Duodenal mucosa (tissue), 2 donors: ENCODE data around the gene KCNB1.

ENCODE experiments used
- H3K27ac ChIP-seq: one replicate; pipeline ENCODE4 v1.7.0; 2013; ENCODE audit warnings: low read depth, low read length
- H3K27me3 ChIP-seq, 2 donors: one replicate each; pipeline ENCODE4 v1.7.0; 2013; ENCODE audit warnings: low read length in 2 of 2, control low read depth in 1 of 2; ENCODE audit not compliant: insufficient read depth in 2 of 2, control insufficient read depth in 1 of 2
- H3K36me3 ChIP-seq, 2 donors: one replicate each; pipeline ENCODE4 v1.7.0; 2013; ENCODE audit warnings: low read length in 2 of 2, control low read depth in 1 of 2; ENCODE audit not compliant: insufficient read depth in 2 of 2, control insufficient read depth in 1 of 2
- H3K4me1 ChIP-seq, 2 donors: one replicate each; pipeline ENCODE4 v1.7.0; 2013; ENCODE audit warnings: low read length in 2 of 2, control low read depth in 1 of 2; ENCODE audit not compliant: insufficient read depth in 2 of 2, control insufficient read depth in 1 of 2
- H3K4me3 ChIP-seq, 2 donors: one replicate each; pipeline ENCODE4 v1.7.0; 2013; ENCODE audit warnings: low read length in 2 of 2, low read depth in 1 of 2
- H3K9ac ChIP-seq, 2 donors: one replicate each; pipeline ENCODE4 v1.7.0; 2013; ENCODE audit warnings: low read length in 2 of 2, low read depth in 1 of 2
- H3K9me3 ChIP-seq, 2 donors: one replicate each; pipeline ENCODE4 v1.7.0; 2013; ENCODE audit warnings: low read length in 2 of 2, control low read depth in 1 of 2; ENCODE audit not compliant: control insufficient read depth in 1 of 2

KCNB1 gene

GRCh38 chr20:49483696-49484123 is 1.2 kb upstream of the KCNB1 start:
- Histone ChIP-seq H3K4me3 (no peak overlapping the region), H3K9me3 (no peaks in the 10 kb centered on the region), H3K9ac (no peak overlapping the region), H3K27ac (no peak overlapping the region), H3K36me3 (no peaks in the 10 kb centered on the region), H3K4me1 (peaks cover 0 to 4% of the 10 kb centered on the region in 2 donors), H3K27me3 (peaks cover 22 to 25% of the 10 kb centered on the region in 2 donors)

- H3K9ac ChIP-seq: no peak overlapping the region
Observed at GRCh38 chr20:49483018-49483695, 689 bp upstream of the KCNB1 start.

GRCh38 chr20:49482173-49482572 is 295 bp downstream of the KCNB1 start:
- H3K9ac ChIP-seq: no peak overlapping the region
- no peak overlapping the region for H3K27ac ChIP-seq
- H3K27me3 ChIP-seq: peaks cover 17 to 28% of the 10 kb centered on the region in 2 donors
- H3K9me3 ChIP-seq: no peaks in the 10 kb centered on the region
- peaks cover 0 to 4% of the 10 kb centered on the region in 2 donors for H3K4me1 ChIP-seq
- no peak overlapping the region for H3K4me3 ChIP-seq
- H3K36me3 ChIP-seq: no peaks in the 10 kb centered on the region

More at GRCh38 chr20:49483018-49483695, 689 bp upstream of the KCNB1 start:
- Histone ChIP-seq H3K4me1 (peaks cover 0 to 4% of the 10 kb centered on the region in 2 donors), H3K27me3 (peaks cover 22 to 25% of the 10 kb centered on the region in 2 donors), H3K27ac (no peak overlapping the region), H3K36me3 (no peaks in the 10 kb centered on the region), H3K4me3 (no peak overlapping the region), H3K9me3 (no peaks in the 10 kb centered on the region)

- Histone ChIP-seq H3K9ac (no peak overlapping the region), H3K36me3 (no peaks in the 10 kb centered on the region), H3K27ac (no peak overlapping the region), H3K9me3 (no peaks in the 10 kb centered on the region), H3K4me1 (peaks cover 0 to 4% of the 10 kb centered on the region in 2 donors), H3K27me3 (peaks cover 13 to 27% of the 10 kb centered on the region in 2 donors), H3K4me3 (no peak overlapping the region)
Observed at GRCh38 chr20:49481116-49481515, 1.4 kb downstream of the KCNB1 start.

GRCh38 chr20:49480236-49480635 is 2.2 kb downstream of the KCNB1 start:
- H3K9ac ChIP-seq: no peak overlapping the region
- H3K4me3 ChIP-seq: no peak overlapping the region
- no peaks in the 10 kb centered on the region for H3K36me3 ChIP-seq
- no peak overlapping the region for H3K27ac ChIP-seq
- H3K4me1 ChIP-seq: peaks cover 0 to 4% of the 10 kb centered on the region in 2 donors
- peaks cover 10 to 21% of the 10 kb centered on the region in 2 donors for H3K27me3 ChIP-seq
- no peaks in the 10 kb centered on the region for H3K9me3 ChIP-seq

GRCh38 chr20:49479785-49480184 is 2.7 kb downstream of the KCNB1 start:
- peaks cover 7 to 18% of the 10 kb centered on the region in 2 donors for H3K27me3 ChIP-seq
- peaks cover 0 to 4% of the 10 kb centered on the region in 2 donors for H3K4me1 ChIP-seq
- H3K4me3 ChIP-seq: no peak overlapping the region
- H3K27ac ChIP-seq: no peak overlapping the region
- no peak overlapping the region for H3K9ac ChIP-seq
- H3K36me3 ChIP-seq: no peaks in the 10 kb centered on the region
- H3K9me3 ChIP-seq: no peaks in the 10 kb centered on the region

GRCh38 chr20:49478754-49479689 is 3.4 kb downstream of the KCNB1 start:
- no peaks in the 10 kb centered on the region for H3K36me3 ChIP-seq
- H3K9ac ChIP-seq: no peak overlapping the region
- H3K27ac ChIP-seq: no peak overlapping the region
- H3K4me3 ChIP-seq: no peak overlapping the region
- H3K9me3 ChIP-seq: no peaks in the 10 kb centered on the region
- no peaks in the 10 kb centered on the region for H3K4me1 ChIP-seq
- peaks cover 6 to 11% of the 10 kb centered on the region in 2 donors for H3K27me3 ChIP-seq

- Histone ChIP-seq H3K36me3 (no peaks in the 10 kb centered on the region), H3K4me1 (no peaks in the 10 kb centered on the region), H3K4me3 (no peak overlapping the region), H3K9ac (no peak overlapping the region), H3K27ac (no peak overlapping the region), H3K27me3 (peaks cover 6 to 7% of the 10 kb centered on the region in 2 donors), H3K9me3 (no peaks in the 10 kb centered on the region)
Observed at GRCh38 chr20:49478266-49478665, 4.2 kb downstream of the KCNB1 start.

GRCh38 chr20:49477200-49477599 is 5.3 kb downstream of the KCNB1 start:
- no peak overlapping the region for H3K27ac ChIP-seq
- no peak overlapping the region for H3K9ac ChIP-seq
- H3K4me3 ChIP-seq: no peak overlapping the region
- H3K9me3 ChIP-seq: no peaks in the 10 kb centered on the region
- H3K4me1 ChIP-seq: no peaks in the 10 kb centered on the region
- H3K36me3 ChIP-seq: no peaks in the 10 kb centered on the region
- H3K27me3 ChIP-seq: peaks cover 3 to 5% of the 10 kb centered on the region in 2 donors

GRCh38 chr20:49476016-49476355 is 6.5 kb downstream of the KCNB1 start:
- H3K27me3 ChIP-seq: peaks cover 3 to 6% of the 10 kb centered on the region in 2 donors
- H3K27ac ChIP-seq: no peak overlapping the region
- no peaks in the 10 kb centered on the region for H3K36me3 ChIP-seq
- no peaks in the 10 kb centered on the region for H3K4me1 ChIP-seq
- no peaks in the 10 kb centered on the region for H3K9me3 ChIP-seq
- H3K9ac ChIP-seq: no peak overlapping the region
- H3K4me3 ChIP-seq: no peak overlapping the region
